Activated B cell treated with CpG ODN at 0.5 μM for 24 hours (primary cell): ENCODE measurements around the gene ABHD16A. TPM values are rescaled to one million over a fixed set of nuclear protein-coding genes. Genes with fewer than 3 reads are reported as not detected.

Source experiments
- ATAC-seq: fragments of 200-7000 bp; cut with Tn5 transposase; one replicate; pipeline ENCODE4 v1.10.0; 2021; ENCODE audit warnings: low read depth, mild to moderate bottlenecking, moderate library complexity
- CTCF ChIA-PET: fragments of 350-600 bp; sonication (Branson Sonifier 250); formaldehyde crosslinking; loops from one replicate; lab custom pipeline; 2021; ENCODE audit warnings: antibody characterized with exemption; lab: Charles Lee
- POLR2A ChIA-PET: fragments of 350-600 bp; sonication (Branson Sonifier 250); formaldehyde crosslinking; loops from one replicate; lab custom pipeline; 2021; ENCODE audit warnings: antibody characterized with exemption; lab: Charles Lee
- DNase-seq: peaks from one replicate; pipeline ENCODE4 v3.0.0; 2022
- H3K27ac Mint-ChIP-seq: one replicate; pipeline ENCODE4 v1.8.0; 2020; ENCODE audit warnings: mixed read lengths
- H3K27me3 Mint-ChIP-seq: one replicate; pipeline ENCODE4 v1.8.0; 2021; ENCODE audit warnings: mixed read lengths
- H3K36me3 Mint-ChIP-seq: one replicate; pipeline ENCODE4 v1.8.0; 2021; ENCODE audit warnings: low read depth, mixed read lengths
- H3K4me1 Mint-ChIP-seq: one replicate; pipeline ENCODE4 v1.8.0; 2021; ENCODE audit warnings: mixed read lengths
- H3K4me3 Mint-ChIP-seq: one replicate; pipeline ENCODE4 v1.8.0; 2020; ENCODE audit warnings: mild to moderate bottlenecking, mixed read lengths
- H3K9me3 Mint-ChIP-seq: one replicate; pipeline ENCODE4 v1.8.0; 2020; ENCODE audit warnings: mixed read lengths
- intact Hi-C: fragments of 100-400 bp; cut with micrococcal nuclease; formaldehyde crosslinking; loops from one replicate; pipeline ENCODE4 v1.15.1; 2024
- total RNA-seq: library from RNA; stranded (reverse); gene quantifications from 2 replicates; pipeline ENCODE4 v1.2.3, GENCODE V29; 2022
- TF ChIP-seq, protein P1 (sequence below): fragments of 200-600 bp; IDR thresholded peaks from one replicate; pipeline ENCODE4 v1.8.0; 2022; ENCODE audit warnings: antibody characterized with exemption, mild to moderate bottlenecking

Gene ABHD16A
- total RNA-seq, 1 donor from 2014 or later: 59.1 TPM

GRCh38 chr6:31660381-31661261 lies 42.5 kb downstream of the ABHD16A start, which contains the start of gene C6orf47:
Gene C6orf47, minus strand, starts transcription at chr6:31660778. Its CDS starts 831 bp downstream, at chr6:31659947.
- ChIA-PET CTCF (interaction anchor here (0.7 kb wide), 1 partner anchor 169 kb away, joined by 3 read pairs; no protein-coding TSS in a partner anchor), POLR2A (interaction anchor here (0.6 to 6.2 kb wide), 28 partner anchors 7 to 1283 kb away, joined by 3 to 188 read pairs (median 4); partner anchors contain the start of genes ABHD16A, APOM, ATP6V1G2 and BAG6)
- TF ChIP-seq, protein P1, sequence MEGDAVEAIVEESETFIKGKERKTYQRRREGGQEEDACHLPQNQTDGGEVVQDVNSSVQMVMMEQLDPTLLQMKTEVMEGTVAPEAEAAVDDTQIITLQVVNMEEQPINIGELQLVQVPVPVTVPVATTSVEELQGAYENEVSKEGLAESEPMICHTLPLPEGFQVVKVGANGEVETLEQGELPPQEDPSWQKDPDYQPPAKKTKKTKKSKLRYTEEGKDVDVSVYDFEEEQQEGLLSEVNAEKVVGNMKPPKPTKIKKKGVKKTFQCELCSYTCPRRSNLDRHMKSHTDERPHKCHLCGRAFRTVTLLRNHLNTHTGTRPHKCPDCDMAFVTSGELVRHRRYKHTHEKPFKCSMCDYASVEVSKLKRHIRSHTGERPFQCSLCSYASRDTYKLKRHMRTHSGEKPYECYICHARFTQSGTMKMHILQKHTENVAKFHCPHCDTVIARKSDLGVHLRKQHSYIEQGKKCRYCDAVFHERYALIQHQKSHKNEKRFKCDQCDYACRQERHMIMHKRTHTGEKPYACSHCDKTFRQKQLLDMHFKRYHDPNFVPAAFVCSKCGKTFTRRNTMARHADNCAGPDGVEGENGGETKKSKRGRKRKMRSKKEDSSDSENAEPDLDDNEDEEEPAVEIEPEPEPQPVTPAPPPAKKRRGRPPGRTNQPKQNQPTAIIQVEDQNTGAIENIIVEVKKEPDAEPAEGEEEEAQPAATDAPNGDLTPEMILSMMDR: no peak
- intact Hi-C loops: loop anchor here (1.0 to 10.0 kb wide), 3 partner anchors 8 to 514 kb away; partner anchors contain the start of genes AGPAT1, BAG6 and RNF5
- peak; percentile 68 for ATAC-seq
- Mint-ChIP-seq H3K27me3 (no peaks in the 10 kb centered on the region), H3K4me3 (peak within 1 kb of the TSS; percentile 88), H3K27ac (peak within 1 kb of the TSS; percentile 85), H3K36me3 (peaks cover 64% of the 10 kb centered on the region), H3K4me1 (peaks cover 75% of the 10 kb centered on the region), H3K9me3 (no peaks in the 10 kb centered on the region)
- DNase-seq: peak; percentile 77

DNA sequence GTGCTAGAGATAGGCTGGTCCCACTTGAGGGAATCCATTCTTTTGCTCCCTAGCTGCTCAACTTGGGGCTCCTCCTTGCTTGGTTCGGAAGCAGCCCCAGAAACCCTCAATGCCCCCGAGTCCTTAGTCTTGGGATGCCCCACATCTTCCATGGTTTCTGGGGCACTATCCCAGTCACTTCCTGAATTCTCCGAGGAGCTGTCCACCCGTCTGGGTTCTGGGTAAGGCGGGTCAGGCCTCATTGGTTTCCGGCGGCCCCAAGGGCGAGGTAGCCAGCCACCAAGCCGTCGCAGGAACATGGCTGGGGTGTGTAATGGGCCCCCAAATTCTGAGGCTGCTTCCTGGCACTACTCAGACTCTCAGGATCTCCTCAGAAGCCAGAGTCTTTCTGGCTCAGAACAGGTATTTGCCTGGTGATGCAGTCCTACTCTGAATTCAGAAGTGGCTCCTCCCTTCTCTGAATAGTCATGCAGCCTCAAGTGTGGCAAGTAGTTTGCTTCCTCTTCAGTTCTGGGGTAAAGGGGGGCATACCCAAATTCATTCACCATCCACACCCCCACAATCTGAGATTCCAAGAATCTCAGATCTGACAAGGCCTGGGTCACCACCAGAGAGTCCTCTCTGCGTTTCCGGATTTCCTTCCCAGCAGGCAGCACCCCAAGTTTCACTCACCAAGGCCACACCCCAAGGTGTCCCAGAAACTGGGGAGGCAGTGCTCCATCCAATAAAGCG lies 43.3 kb downstream of the ABHD16A start:
- Mint-ChIP-seq H3K36me3 (peaks cover 64% of the 10 kb centered on the region), H3K9me3 (no peaks in the 10 kb centered on the region), H3K4me1 (peaks cover 79% of the 10 kb centered on the region), H3K4me3 (peak overlapping the region; percentile 88), H3K27me3 (no peaks in the 10 kb centered on the region), H3K27ac (peak overlapping the region; percentile 85)
- ATAC-seq (peak; percentile 27), DNase-seq (no peak)
- intact Hi-C loops: loop anchor here (1.0 to 10.0 kb wide), 3 partner anchors 8 to 515 kb away; partner anchors contain the start of genes AGPAT1, BAG6 and RNF5
- ChIA-PET CTCF (interaction anchor here (0.7 kb wide), 1 partner anchor 170 kb away, joined by 3 read pairs; no protein-coding TSS in a partner anchor), POLR2A (interaction anchor here (0.6 to 6.2 kb wide), 15 partner anchors 7 to 1284 kb away, joined by 3 to 188 read pairs (median 5); partner anchors contain the start of genes ABHD16A, APOM, BAG6 and DXO)
- TF ChIP-seq, protein P1: no peak

GRCh38 chr6:31658983-31659648 lies 44.0 kb downstream of the ABHD16A start:
- Mint-ChIP-seq H3K4me1 (peaks cover 72% of the 10 kb centered on the region), H3K36me3 (peaks cover 57% of the 10 kb centered on the region), H3K27me3 (no peaks in the 10 kb centered on the region), H3K9me3 (no peaks in the 10 kb centered on the region), H3K27ac (peak overlapping the region; percentile 85), H3K4me3 (peak overlapping the region; percentile 88)
- DNase-seq (no peak), ATAC-seq (no peak)
- intact Hi-C loops: no loop called here
- POLR2A ChIA-PET: interaction anchor here (0.7 to 2.1 kb wide), 4 partner anchors 38 to 535 kb away, joined by 3 to 6 read pairs (median 5); no protein-coding TSS in a partner anchor
- TF ChIP-seq, protein P1: no peak
- CTCF ChIA-PET: interaction anchor here (0.6 kb wide), 1 partner anchor 170 kb away, joined by 3 read pairs; no protein-coding TSS in a partner anchor

GRCh38 chr6:31658158-31658688 lies 44.9 kb downstream of the ABHD16A start:
- POLR2A ChIA-PET: interaction anchor here (0.5 to 1.2 kb wide), 6 partner anchors 32 to 1879 kb away, joined by 3 to 5 read pairs (median 4); no protein-coding TSS in a partner anchor
- Mint-ChIP-seq H3K4me1 (peaks cover 67% of the 10 kb centered on the region), H3K27me3 (no peaks in the 10 kb centered on the region), H3K9me3 (no peaks in the 10 kb centered on the region), H3K36me3 (peaks cover 48% of the 10 kb centered on the region), H3K4me3 (peak overlapping the region; percentile 28), H3K27ac (peak overlapping the region; percentile 36)
- DNase-seq (no peak), ATAC-seq (no peak)
- CTCF ChIA-PET: interaction anchor here (1.3 kb wide), 1 partner anchor 107 kb away, joined by 3 read pairs; no protein-coding TSS in a partner anchor
- intact Hi-C loops: no loop called here
- TF ChIP-seq, protein P1: no peak
